ENCODE measurements around the gene PTAFR.

PTAFR gene

GRCh38 chr1:28171246-28171645 is 5.2 kb downstream of the PTAFR start:
- Histone ChIP-seq H3K4me2 (ENCODE audit: low read depth, low read length, poor library complexity, severe bottlenecking) (peak overlapping the region; percentile 90), H3K9me3 (ENCODE audit: insufficient read depth, low read length) (no peaks in the 10 kb centered on the region), H3K4me3 (ENCODE audit: insufficient read depth, low read length, poor library complexity, severe bottlenecking) (no peak overlapping the region), H4K20me1 (ENCODE audit: low read depth, low read length) (no peaks in the 10 kb centered on the region), H3K27me3 (ENCODE audit: low read length) (no peaks in the 10 kb centered on the region), H3K27ac (ENCODE audit: low read depth, low read length) (peak overlapping the region; percentile 96), H3F3A (ENCODE audit: insufficient read depth) (peaks cover 44% of the 10 kb centered on the region), H3K9ac (ENCODE audit: low read length) (peak overlapping the region; percentile 54), H3K79me2 (ENCODE audit: insufficient read depth, low read length) (peaks cover 76% of the 10 kb centered on the region), H2AFZ (ENCODE audit: low read depth, low read length, severe bottlenecking) (no peak overlapping the region), H3K36me3 (ENCODE audit: low read length) (peaks cover 12% of the 10 kb centered on the region; the same call in 1 of the 2 replicates), H3K9me2 (replicated peaks; ENCODE audit: insufficient read depth, low read length) (no peaks in the 10 kb centered on the region)
- TF ChIP-seq EZH2phosphoT487 (conservative IDR thresholded peaks at IDR 0.05; ENCODE audit: low read length) (no peak), CTCF (IDR thresholded peaks at IDR 0.05; ENCODE audit: insufficient read depth, low read length, poor library complexity, severe bottlenecking) (no peak)

- Histone ChIP-seq H3K27me3 (ENCODE audit: low read length) (no peaks in the 10 kb centered on the region), H3K4me3 (ENCODE audit: insufficient read depth, low read length, poor library complexity, severe bottlenecking) (no peak overlapping the region), H3K36me3 (ENCODE audit: low read length) (peaks cover 17% of the 10 kb centered on the region; the same call in 1 of the 2 replicates), H3K79me2 (ENCODE audit: insufficient read depth, low read length) (peaks cover 78% of the 10 kb centered on the region), H4K20me1 (ENCODE audit: low read depth, low read length) (no peaks in the 10 kb centered on the region), H3F3A (ENCODE audit: insufficient read depth) (peaks cover 36% of the 10 kb centered on the region), H3K27ac (ENCODE audit: low read depth, low read length) (peak overlapping the region; percentile 78), H3K9me3 (ENCODE audit: insufficient read depth, low read length) (no peaks in the 10 kb centered on the region), H3K9ac (ENCODE audit: low read length) (no peak overlapping the region), H2AFZ (ENCODE audit: low read depth, low read length, severe bottlenecking) (no peak overlapping the region), H3K4me2 (ENCODE audit: low read depth, low read length, poor library complexity, severe bottlenecking) (peak overlapping the region; percentile 45), H3K9me2 (replicated peaks; ENCODE audit: insufficient read depth, low read length) (no peaks in the 10 kb centered on the region)
- TF ChIP-seq CTCF (IDR thresholded peaks at IDR 0.05; ENCODE audit: insufficient read depth, low read length, poor library complexity, severe bottlenecking), result no peak
- no peak for TF ChIP-seq EZH2phosphoT487 (conservative IDR thresholded peaks at IDR 0.05; ENCODE audit: low read length)
Measured at GRCh38 chr1:28170001-28170596, 6.4 kb downstream of the PTAFR start.

GRCh38 chr1:28163496-28164161 is 12.9 kb downstream of the PTAFR start:
- no peaks in the 10 kb centered on the region for H3F3A ChIP-seq (ENCODE audit: insufficient read depth)
- no peak for TF ChIP-seq EZH2phosphoT487 (conservative IDR thresholded peaks at IDR 0.05; ENCODE audit: low read length)
- no peak for TF ChIP-seq CTCF (IDR thresholded peaks at IDR 0.05; ENCODE audit: insufficient read depth, low read length, poor library complexity, severe bottlenecking)

More at GRCh38 chr1:28163496-28164161, 12.9 kb downstream of the PTAFR start:
- Histone ChIP-seq H3K9ac (ENCODE audit: low read length) (no peak overlapping the region), H3K27me3 (ENCODE audit: low read length) (no peaks in the 10 kb centered on the region), H3K79me2 (ENCODE audit: insufficient read depth, low read length) (peaks cover 97% of the 10 kb centered on the region), H3K4me2 (ENCODE audit: low read depth, low read length, poor library complexity, severe bottlenecking) (no peak overlapping the region), H4K20me1 (ENCODE audit: low read depth, low read length) (no peaks in the 10 kb centered on the region), H3K9me3 (ENCODE audit: insufficient read depth, low read length) (no peaks in the 10 kb centered on the region), H3K9me2 (replicated peaks; ENCODE audit: insufficient read depth, low read length) (no peaks in the 10 kb centered on the region), H3K36me3 (ENCODE audit: low read length) (peaks cover 12% of the 10 kb centered on the region), H2AFZ (ENCODE audit: low read depth, low read length, severe bottlenecking) (no peak overlapping the region), H3K4me3 (ENCODE audit: insufficient read depth, low read length, poor library complexity, severe bottlenecking) (no peak overlapping the region), H3K27ac (ENCODE audit: low read depth, low read length) (no peak overlapping the region)
